Measurements from ENCODE around the gene RETREG2.
A peak's percentile ranks its signal among the peaks of the same experiment; 100 is the strongest.

Gene RETREG2

DNA sequence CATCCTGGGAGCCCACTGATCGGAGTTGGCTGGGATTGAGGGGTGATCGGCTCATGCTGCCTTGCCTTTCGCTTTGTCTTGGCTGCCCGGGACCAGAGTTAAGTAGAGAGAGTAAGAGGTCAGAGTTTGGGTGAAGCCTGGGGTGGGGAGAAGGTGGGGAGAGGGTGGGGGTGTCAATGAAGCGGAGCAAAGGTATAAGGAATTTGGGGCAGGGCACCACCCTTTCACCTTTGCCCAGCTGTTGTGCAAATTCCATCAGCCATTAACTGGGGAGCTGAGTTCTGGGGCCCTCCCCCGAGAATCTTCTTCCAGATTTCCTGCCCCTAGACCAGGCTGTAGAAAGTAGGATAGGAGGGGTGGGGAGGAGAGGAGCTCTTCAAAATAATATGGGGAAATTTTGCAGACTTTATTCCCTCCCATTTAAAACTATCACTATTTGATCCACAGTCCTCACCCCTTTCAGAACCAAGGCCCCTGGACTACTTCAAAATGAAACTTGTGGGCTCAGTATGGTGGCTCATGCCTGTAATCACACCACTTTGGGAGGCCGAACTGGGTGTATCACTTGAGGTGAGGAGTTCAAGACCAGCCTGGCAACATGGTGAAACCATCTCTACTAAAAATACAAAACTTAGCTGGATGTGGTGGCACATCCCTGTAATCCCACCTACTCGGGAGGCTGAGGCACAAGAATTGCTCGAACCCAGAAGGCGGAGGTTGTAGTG is 8.0 kb upstream of the RETREG2 start, which contains the start of gene SLC23A3:
Gene SLC23A3 (minus strand): TSS at position 100 of the 725 bp plus-strand sequence. CDS start 45 bp downstream, at position 55.
- DNase-seq, result no peak

DNA sequence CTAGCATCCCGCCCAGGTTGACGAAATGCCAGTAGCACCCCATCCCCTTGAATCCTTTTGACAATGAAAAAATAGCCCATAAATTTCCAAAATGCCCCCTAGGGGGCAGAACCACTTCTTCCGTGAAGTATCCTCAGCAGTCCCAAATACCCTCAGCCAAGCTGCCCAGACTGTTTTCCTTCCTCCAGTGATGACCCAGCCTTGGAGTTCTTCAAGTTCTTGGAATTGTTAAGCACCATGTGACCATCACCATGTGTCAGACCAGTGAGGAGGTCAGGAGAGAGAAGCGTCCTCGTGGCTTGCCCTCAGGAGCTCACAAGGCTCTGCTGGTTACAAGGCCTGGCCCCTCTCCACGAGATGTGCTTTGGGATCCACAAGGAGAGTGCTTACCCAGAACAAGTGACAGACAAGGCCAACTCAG is 6.8 kb upstream of the RETREG2 start:
- peak; percentile 65 for DNase-seq

GRCh38 chr2:219172231-219173154 is 5.6 kb upstream of the RETREG2 start:
- DNase-seq, result no peak

DNA sequence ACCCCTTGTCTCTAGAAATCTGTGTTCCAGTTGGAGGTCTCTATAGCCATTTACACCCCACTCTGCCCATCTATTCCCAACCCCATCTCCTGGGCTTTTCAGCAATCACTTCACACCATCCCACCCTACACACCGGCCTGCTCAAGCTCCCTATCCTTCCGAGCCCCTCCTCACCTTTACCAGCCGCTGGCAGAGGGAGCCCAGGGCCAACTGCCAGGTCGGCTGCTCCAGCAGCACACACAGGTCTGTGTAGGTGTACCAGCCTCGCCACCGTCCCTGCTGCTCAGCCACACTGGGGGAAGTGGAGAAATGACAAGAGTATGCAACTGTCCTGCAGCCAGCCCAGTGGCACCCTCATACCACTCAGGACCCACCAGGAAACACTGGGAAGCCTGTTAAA is 4.9 kb upstream of the RETREG2 start:
- DNase-seq, result no peak

GRCh38 chr2:219174146-219174545 is 3.9 kb upstream of the RETREG2 start:
- no peak for DNase-seq

DNA sequence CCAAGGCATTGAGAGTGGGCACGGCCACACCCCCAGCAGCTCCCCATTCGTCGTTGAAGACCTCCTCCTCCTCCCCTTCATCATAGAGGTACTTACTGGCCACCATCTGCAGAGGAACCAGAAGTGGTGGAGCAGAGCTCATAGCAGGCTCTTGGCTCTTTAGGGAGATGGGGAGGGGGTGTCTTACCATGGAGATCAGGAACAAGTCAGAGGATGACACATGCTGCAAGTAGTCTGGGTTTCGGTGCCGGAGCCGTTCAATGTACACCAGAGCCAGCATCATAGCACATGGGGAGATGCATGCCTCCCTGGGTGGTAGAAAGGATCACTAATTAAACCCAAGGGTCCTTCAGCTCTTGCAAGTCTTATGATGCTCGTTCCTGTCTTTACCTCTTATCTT is 3.3 kb upstream of the RETREG2 start:
- DNase-seq, result no peak

- no peak for DNase-seq
Observed at GRCh38 chr2:219175486-219175885, 2.6 kb upstream of the RETREG2 start.

- DNase-seq, result no peak
Observed at GRCh38 chr2:219175928-219176817, 1.9 kb upstream of the RETREG2 start.

- peak; percentile 89 for DNase-seq
Observed at GRCh38 chr2:219176818-219177551, 1.1 kb upstream of the RETREG2 start, which contains the start of gene CNPPD1. TSS of gene CNPPD1 (minus strand) at chr2:219176925. CDS start at chr2:219176828, 97 bp downstream.

DNA sequence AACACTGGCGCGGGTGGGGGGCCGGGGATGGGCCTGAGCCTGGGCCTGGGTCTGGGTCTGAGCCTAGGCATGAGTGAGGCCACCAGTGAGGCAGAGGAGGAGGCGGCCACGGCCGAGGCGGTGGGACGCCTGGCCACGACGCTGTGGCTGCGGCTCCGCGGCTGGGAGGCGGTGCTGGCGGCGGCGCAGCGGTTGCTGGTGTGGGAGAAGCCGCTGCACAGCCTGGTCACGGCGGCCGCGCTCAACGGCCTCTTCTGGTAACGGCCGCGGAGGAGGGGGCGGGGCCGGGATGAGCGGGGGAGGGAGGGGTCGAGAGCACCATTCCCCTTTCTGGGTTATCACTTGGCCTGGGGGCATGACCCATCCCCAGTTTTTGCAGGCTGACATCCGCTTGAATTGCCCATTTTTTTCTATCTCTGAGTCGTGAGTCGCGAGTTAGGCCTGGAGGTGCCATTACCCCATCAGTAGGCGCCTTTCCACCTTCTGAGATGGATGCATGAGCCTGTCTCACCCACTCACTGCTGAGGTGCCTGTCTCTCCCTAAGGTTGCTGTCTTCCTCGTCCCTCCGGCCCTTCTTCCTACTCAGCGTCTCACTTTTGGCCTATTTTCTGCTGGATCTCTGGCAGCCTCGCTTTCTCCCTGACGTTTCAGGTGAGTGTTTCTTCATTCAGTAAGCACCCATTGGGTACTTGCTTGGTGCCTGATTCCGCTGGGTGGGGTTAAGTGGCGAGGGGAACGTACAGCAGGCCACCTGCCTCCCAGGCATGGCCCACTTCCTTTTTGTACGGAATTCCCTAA is 501 bp downstream of the RETREG2 start:
- peak; percentile 48 for DNase-seq

DNA sequence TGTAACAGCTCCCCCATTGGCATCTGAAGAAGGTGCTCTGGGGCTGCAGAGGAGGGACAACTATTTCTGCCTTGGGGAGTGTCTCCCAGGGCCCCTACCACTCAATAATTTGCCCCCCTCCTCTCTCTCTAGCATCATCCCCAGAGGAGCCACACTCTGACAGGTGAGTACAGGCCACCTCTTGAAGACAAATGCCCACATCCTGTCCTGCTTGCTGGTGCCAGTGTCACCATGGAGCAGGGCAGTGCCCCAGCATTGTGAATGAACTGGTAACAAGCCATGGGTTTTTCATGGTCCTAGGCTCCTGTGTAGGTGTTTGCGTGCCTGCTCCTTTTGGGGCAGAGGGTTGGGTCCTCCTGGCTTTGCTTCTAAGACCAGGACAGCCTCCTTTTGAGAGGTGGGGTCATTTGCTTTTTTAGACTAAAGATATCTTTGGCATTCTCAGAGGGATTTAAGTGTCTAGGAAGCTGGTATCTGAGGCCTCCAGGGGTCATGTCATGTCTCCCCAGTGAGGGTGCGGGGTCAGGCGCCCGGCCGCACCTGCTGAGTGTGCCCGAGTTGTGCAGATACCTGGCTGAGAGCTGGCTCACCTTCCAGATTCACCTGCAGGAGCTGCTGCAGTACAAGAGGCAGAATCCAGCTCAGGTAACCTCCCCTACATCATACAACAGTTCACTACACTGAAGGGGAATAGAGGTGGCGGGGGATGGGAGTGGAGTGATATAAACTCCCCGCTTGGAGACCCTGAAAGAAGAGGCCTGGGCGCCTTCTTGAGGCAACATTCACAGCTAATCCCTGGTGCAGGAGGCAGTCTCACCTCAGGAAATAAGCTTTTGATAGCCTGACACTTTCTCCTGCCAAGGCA is 1.8 kb downstream of the RETREG2 start:
- DNase-seq, result no peak

GRCh38 chr2:219180961-219181360 is 2.9 kb downstream of the RETREG2 start:
- DNase-seq, result no peak

- DNase-seq, result no peak
Observed at GRCh38 chr2:219181531-219181930, 3.5 kb downstream of the RETREG2 start.

DNA sequence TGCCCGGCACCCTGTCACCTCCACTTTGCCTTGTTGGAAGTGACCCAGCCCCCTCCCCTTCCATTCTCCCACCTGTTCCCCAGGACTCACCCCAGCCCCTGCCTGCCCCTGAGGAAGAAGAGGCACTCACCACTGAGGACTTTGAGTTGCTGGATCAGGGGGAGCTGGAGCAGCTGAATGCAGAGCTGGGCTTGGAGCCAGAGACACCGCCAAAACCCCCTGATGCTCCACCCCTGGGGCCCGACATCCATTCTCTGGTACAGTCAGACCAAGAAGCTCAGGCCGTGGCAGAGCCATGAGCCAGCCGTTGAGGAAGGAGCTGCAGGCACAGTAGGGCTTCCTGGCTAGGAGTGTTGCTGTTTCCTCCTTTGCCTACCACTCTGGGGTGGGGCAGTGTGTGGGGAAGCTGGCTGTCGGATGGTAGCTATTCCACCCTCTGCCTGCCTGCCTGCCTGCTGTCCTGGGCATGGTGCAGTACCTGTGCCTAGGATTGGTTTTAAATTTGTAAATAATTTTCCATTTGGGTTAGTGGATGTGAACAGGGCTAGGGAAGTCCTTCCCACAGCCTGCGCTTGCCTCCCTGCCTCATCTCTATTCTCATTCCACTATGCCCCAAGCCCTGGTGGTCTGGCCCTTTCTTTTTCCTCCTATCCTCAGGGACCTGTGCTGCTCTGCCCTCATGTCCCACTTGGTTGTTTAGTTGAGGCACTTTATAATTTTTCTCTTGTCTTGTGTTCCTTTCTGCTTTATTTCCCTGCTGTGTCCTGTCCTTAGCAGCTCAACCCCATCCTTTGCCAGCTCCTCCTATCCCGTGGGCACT is 4.5 kb downstream of the RETREG2 start:
- DNase-seq, result no peak

DNA sequence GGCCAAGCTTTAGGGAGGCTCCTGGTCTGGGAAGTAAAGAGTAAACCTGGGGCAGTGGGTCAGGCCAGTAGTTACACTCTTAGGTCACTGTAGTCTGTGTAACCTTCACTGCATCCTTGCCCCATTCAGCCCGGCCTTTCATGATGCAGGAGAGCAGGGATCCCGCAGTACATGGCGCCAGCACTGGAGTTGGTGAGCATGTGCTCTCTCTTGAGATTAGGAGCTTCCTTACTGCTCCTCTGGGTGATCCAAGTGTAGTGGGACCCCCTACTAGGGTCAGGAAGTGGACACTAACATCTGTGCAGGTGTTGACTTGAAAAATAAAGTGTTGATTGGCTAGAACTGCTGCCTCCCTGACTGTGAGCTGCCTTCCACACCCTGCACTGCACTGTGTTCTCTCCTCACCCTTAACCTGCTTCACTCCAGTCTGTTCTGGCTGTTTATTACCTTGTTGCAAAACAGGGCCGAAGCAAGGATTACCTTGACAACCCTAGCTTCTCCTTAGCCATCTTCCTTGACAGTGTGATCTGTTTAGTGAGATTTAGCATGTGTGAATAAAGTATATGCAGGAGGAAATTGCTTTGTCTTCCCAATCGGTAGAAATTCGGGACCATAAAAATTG is 5.2 kb downstream of the RETREG2 start:
- no peak for DNase-seq

DNA sequence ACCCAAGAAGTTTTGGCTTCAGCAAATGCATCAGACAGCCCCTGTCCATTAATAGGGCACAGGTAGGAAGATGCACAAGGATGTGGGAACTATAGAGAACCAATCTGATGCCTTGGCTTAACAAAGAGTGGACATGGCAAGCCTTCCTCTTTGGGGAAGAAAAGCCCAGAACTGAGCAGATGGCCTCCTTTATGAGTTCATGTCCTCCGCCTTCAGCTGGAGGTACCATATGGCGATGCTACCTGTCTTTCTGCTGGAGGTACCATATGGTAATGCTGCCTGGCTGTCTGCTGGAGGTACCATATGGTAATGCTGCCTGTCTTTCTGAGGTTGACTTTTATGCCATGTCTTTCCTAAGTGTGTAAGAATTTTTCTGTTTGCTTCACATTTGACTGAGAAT is 6.0 kb downstream of the RETREG2 start:
- no peak for DNase-seq

DNA sequence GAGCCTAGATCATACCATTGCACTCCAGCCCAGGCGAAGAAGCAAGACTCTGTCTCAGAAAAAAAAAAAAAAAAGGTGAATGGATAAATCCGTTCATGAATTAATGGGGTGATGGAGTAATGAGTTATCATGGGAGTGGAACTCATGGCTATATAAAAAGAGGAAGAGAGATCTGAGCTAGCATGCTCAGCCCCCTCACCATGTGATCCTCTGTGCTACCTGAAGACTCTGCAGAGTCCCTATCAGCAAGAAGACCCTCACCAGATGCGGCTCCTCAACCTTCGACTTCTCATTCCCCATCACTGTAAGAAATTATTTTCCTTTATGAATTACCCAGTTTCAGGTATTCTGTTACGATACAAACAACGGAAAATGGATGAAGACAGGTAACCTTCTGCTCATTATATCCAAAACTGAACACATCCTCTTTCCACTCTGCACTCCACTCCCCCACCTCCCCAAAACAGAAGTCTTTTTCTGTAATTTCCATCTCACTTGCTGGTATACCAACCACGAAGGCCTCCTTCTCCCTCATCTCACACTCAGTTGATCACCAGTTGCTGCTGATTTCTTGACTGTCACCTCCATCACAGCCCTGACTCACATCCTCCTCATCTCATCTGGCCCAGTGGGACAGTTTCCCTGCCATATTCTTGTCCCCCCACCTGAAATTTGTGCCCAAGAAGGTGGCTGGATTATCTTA is 8.8 kb downstream of the RETREG2 start:
- no peak for DNase-seq

- DNase-seq, result no peak
Observed at GRCh38 chr2:219197388-219197787, 19.3 kb downstream of the RETREG2 start.

All from CD4-positive, alpha-beta T cell treated with Interleukin-21 for 1 hour (primary cell).